Measurements from ENCODE around the gene NTN4.

DNA sequence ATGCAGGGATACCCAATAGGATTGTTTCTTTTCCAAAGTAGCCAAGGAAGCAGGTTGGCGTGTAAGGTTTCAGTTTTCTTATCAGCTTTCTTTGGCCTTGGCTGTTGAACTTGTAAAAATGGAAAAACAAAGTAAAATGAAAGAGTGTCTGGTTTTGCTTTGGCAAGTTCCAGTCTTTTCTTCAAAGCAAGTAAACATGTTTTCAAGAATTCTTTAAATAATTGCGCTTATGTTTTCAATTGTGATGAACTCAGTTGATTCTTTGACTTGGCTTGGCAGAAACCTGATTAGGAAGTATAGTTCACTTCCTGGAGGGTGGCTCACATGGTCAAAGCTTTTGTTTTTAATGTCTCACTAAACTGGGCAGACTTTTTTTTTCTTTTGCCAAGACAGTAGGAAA is 127.0 kb downstream of the NTN4 start:
- no peak for TF ChIP-seq YY1 (IDR thresholded peaks at IDR 0.05; ENCODE audit: low read depth, low read length)
- TF ChIP-seq NFYB (IDR thresholded peaks at IDR 0.05; ENCODE audit: insufficient read depth, low read depth, low read length), result no peak
- no peak for TF ChIP-seq CBX5 (IDR thresholded peaks at IDR 0.05; ENCODE audit: low read depth)
- no peak for TF ChIP-seq BHLHE40 (IDR thresholded peaks at IDR 0.05; ENCODE audit: borderline replicate concordance in 1 of 2, low read depth in 2 of 2, low read length in 1 of 2)
- no peak for TF ChIP-seq RELA (IDR thresholded peaks at IDR 0.05; ENCODE audit: borderline replicate concordance, partially characterized antibody)
- TF ChIP-seq POLR2AphosphoS5 (IDR thresholded peaks at IDR 0.05; ENCODE audit: low read length), result no peak
- no peak for TF ChIP-seq MXI1 (IDR thresholded peaks at IDR 0.05; ENCODE audit: low read depth, low read length)
- TF ChIP-seq EP300 (IDR thresholded peaks at IDR 0.05; ENCODE audit: borderline replicate concordance in 1 of 2, control insufficient read depth in 1 of 2, low read depth in 2 of 2, low read length in 2 of 2), result no peak
- TF ChIP-seq, protein P1, sequence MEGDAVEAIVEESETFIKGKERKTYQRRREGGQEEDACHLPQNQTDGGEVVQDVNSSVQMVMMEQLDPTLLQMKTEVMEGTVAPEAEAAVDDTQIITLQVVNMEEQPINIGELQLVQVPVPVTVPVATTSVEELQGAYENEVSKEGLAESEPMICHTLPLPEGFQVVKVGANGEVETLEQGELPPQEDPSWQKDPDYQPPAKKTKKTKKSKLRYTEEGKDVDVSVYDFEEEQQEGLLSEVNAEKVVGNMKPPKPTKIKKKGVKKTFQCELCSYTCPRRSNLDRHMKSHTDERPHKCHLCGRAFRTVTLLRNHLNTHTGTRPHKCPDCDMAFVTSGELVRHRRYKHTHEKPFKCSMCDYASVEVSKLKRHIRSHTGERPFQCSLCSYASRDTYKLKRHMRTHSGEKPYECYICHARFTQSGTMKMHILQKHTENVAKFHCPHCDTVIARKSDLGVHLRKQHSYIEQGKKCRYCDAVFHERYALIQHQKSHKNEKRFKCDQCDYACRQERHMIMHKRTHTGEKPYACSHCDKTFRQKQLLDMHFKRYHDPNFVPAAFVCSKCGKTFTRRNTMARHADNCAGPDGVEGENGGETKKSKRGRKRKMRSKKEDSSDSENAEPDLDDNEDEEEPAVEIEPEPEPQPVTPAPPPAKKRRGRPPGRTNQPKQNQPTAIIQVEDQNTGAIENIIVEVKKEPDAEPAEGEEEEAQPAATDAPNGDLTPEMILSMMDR (IDR thresholded peaks at IDR 0.05 in 2 of 3, conservative IDR thresholded peaks at IDR 0.05 in 1 of 3; ENCODE audit: control insufficient read depth in 2 of 3, extremely low read depth in 1 of 3, insufficient read depth in 1 of 3, low read depth in 3 of 3, low read length in 3 of 3), result no peak
- no peak for TF ChIP-seq STAT1 (conservative IDR thresholded peaks at IDR 0.05)
